SK-N-SH (cell line): ENCODE measurements around the gene LIMA1. TPM values are rescaled to one million over a fixed set of nuclear protein-coding genes. Genes with fewer than 3 reads are reported as not detected.

ENCODE experiments used
- polyA plus RNA-seq, 3 experiments: library from polyadenylated mRNA; depleted of rRNA; stranded (reverse); fragments of >200 nt; gene quantifications; 2 replicates each; pipeline ENCODE4 v1.2.3, GENCODE V29; 2012
- small RNA-seq, 7 experiments: library from RNA; depleted of rRNA; stranded (forward); fragments of <200 nt; gene quantifications; one replicate each; pipeline ENCODE3, GENCODE V24; 2012

The LIMA1 gene
- polyA plus RNA-seq, 1 of the 3 experiments (the other 2 are of a cell fraction), result 96.6 TPM

Small RNAs within 50 kb of the gene (small RNA-seq; reads per million reads assigned to genes)
- gene MIR1293 (1.1 to 25.4 (median 10.9) reads per million in 7 experiments), gene RNU6-1093P (0 reads per million in 7 experiments)

Other genes starting within 250 kb of the LIMA1 start
- gene ASIC1, start 225.9 kb downstream of the LIMA1 start, polyA plus RNA-seq (2012; rRNA removed), result 24.3 and 28.4 TPM in 2 replicates
- gene SMARCD1, start 198.2 kb downstream of the LIMA1 start, polyA plus RNA-seq (2012; rRNA removed), result 58.5 and 77.2 TPM in 2 replicates
- 0.07 and 0.26 TPM in 2 replicates for gene GPD1, start 179.5 kb downstream of the LIMA1 start, polyA plus RNA-seq (2012; rRNA removed)
- gene COX14, start 171.3 kb downstream of the LIMA1 start, polyA plus RNA-seq (2012; rRNA removed), result 204 and 218 TPM in 2 replicates
- gene CERS5, start 116.2 kb downstream of the LIMA1 start, polyA plus RNA-seq (2012; rRNA removed), result 56.9 and 68.3 TPM in 2 replicates
- not detected in 2 replicates for gene FAM186A, start 113.1 kb upstream of the LIMA1 start, polyA plus RNA-seq (2012; rRNA removed)
- gene LARP4, start 117.4 kb upstream of the LIMA1 start, polyA plus RNA-seq (2012; rRNA removed), result 10.8 and 12.9 TPM in 2 replicates
- 6.6 and 8.6 TPM in 2 replicates for gene DIP2B, start 221.5 kb upstream of the LIMA1 start, polyA plus RNA-seq (2012; rRNA removed)